GM18868 (cell line): Measurements from ENCODE around the gene COQ8A.

Source experiments
- ATAC-seq: cut with Tn5 transposase; IDR thresholded peaks from one replicate; pipeline ENCODE4 v1.9.1; 2021; ENCODE audit warnings: mild to moderate bottlenecking, moderate library complexity; ENCODE audit not compliant: unreplicated experiment

The COQ8A gene

DNA sequence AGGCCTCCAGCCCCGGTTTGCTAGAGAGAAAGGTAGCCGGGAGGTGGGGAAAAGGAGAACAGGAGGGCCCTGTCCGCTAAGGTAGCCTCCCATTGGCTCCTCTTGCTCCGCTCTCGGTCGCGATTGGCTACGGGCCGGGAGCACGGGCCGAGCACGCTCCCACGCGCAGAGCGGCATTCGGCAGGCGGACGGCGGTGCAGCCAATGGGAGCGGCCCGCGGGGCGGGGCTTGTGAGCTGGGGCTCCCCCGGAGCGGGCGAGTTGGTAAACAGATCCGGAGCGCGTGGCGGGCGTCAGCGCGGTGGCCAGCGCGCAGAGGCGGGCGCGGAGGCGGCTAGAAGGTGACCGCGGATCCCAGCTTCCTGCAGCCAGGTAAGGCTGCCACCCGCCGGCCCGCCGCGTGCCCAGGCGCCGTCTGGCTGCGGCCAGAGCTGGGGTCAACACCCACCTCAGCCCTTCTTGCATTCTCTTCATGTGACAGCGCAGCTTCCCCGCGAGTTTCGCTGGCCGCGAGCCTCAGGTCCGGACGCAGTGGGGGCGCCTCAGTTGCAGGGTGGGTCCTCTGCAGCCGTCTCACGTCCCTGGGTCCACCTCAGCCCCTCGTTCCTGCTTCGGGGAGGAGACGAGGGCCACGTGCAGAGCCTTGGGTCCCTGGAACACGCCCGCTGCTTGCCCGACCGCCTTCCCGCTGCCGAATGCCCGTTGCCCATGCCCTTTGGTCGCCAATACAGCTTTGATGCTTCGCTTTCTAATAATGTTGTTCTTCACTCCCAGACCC, at the start of gene COQ8A:
Gene COQ8A (plus strand): TSS at position 266 of the 777 bp plus-strand sequence. CDS start 21,092 bp downstream, outside the sequence.
- ATAC-seq: peak; percentile 94

DNA sequence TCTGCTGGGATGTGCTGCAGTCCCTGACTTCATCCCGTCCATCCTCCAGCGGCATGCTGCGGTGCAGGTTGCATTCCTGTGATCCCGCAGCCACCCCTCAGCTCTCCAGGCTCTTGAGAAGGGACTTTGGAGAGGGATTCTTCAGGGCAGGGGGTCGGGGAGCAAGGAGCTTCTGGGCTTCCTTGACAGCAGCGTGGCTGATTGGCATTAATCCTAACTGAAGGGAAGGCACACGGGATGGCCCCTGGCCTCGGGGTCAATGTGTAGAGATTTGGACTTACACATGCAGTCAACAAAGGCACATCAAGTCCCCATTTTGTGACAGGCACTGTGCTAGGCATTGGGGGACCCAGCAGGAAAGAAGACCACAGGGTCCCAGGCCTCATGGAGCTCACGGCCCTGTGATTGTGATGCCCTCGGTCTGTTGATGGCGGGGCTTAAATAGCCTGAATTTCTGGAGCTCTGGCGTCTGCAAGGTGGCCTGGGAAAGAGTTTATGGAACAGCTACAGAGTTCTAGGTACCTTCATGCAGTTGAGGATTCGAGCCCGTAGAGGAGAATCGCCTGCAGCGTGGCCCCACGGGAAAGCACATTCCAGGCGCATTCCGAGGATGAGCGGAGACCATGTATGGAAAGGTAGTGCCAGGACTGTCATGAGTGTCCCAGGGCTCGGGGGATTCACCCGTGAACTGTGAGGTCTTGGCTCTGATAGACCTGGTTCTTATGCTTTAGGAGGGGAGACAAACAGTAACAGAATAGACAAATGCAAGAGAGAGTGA, 49.6 kb upstream of the COQ8A start:
- ATAC-seq: no peak

DNA sequence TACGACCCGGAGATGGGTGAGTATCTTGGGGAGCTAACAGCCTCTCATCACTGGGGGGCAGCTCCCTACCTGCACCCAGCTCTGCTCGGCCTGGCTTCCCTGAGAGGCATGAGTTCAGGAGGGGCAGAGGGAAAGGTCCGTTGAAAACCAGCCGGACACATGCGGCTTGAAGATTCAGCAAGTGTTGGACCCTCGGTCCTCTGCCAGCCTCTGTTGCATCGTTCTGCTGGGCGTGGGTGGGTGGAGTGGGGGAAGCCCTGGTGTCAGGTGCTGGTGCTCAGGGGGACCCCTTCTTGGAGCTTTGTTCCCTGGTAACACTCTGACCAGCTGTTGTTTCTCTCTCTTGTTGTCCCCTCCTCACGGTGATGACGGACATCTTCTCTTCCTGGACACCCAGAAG, 48.7 kb upstream of the COQ8A start:
- no peak for ATAC-seq

DNA sequence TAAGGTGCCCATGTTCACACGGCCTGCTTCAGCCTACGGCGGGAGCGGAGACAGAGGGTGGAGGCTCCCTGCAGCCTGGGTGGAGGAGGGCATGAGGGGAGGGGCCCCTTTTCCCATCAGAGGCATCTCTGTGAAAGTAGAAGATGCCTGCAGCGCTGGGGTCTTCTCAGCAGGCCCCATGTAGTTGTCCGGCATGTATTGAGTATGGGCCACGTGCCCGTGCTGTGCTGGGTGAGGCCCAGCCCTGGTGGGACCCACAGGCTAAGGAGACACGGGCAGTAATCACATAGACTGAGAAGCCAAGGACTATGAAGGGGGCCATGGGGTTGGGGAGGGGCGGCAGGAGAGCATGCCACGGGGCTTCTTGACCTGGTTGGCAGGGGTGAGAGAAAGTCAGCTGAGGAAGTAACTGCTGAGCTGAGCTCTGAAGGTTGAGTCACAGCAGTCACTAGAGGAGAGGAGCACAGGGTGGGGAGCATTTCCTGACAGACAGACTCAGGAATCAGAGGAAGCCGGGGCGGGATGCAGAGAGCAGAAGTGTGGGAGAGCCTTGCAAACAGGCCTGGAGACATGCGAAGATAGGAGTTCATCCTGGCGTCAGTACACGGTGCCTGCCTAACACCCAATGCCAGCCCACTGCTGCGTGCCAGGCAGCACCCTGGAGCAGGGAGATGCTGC, 48.1 kb upstream of the COQ8A start:
- ATAC-seq: no peak

DNA sequence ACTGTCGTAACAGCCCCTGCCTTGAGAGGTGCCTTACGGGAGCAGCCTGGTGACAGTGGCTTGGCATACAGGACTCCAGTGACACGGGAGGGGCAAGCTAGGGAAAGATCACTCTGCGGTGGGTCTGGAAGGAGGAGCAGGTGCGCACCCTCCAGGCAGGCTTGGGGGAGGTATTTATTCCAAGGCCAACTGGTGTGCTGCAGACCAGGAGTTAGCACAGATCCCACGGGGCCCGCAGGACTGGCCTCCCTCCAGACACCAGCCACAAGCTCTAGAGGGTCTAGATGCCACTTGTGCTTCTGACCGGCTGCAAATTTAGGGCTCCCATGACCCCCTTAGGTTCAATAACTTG, 47.6 kb upstream of the COQ8A start:
- ATAC-seq: no peak

DNA sequence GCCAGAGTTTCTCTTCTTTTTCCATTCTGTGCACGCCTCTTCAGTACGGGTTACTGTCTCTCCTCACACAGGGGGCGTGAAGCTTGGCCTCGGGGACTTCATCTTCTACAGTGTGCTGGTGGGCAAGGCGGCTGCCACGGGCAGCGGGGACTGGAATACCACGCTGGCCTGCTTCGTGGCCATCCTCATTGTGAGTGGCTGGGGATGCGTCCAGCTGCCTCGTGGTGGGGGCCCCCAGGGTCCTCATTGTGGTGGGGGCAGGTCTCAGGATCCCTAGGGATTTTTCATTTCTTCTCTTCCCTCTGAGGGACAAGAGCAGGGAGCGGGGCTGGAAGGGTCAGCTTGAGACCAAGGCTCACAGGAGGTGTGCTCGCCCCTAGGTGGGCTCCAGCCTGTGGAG, 46.2 kb upstream of the COQ8A start:
- no peak for ATAC-seq

DNA sequence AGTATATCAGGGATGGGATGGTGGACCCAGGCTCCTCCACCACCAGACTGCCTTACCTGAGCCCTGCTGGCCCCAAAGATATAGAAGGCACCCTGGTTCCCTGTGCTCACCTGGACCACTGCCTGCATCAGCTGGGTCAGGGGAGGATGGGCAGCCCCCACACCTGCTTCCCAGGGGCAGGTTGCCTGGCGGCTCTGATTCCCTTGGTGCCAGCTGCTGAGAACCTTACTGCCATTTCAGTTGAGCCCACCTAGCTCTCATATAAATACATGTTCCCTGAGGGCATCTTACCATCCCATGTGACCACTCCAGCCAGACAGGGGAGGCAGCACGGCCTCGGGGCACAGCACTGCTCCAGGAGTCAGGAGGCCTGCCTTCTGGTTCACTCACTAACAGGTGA, 45.3 kb upstream of the COQ8A start:
- no peak for ATAC-seq

DNA sequence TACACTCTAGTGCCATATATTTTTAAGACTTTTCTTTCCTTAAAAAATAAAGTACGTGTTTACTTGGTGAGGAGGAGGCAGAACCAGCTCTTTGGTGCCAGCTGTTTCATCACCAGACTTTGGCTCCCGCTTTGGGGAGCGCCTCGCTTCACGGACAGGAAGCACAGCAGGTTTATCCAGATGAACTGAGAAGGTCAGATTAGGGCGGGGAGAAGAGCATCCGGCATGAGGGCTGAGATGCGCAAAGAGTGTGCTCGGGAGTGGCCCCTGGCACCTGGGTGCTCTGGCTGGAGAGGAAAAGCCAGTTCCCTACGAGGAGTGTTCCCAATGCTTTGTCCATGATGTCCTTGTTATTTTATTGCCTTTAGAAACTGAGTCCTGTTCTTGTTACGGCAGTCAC, 44.5 kb upstream of the COQ8A start:
- ATAC-seq: no peak

DNA sequence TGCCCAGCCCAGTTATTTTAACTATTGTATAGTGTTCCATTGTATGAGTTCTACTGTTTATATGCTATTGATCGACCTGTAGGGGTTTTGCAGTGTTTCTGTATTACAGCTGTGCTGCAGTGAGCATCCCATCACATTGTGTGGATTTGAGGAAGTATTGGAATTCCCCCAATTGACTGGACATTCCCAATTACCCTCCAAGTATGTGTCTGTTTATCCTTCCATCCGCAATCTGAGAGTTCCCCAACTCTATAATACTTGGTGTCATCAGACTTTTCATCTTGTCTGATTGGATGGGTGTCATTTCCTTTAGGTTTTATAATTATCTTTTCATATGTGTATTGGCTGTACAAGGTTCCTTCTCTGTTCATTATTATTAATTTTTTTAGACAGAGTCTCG, 41.8 kb upstream of the COQ8A start:
- ATAC-seq: no peak

DNA sequence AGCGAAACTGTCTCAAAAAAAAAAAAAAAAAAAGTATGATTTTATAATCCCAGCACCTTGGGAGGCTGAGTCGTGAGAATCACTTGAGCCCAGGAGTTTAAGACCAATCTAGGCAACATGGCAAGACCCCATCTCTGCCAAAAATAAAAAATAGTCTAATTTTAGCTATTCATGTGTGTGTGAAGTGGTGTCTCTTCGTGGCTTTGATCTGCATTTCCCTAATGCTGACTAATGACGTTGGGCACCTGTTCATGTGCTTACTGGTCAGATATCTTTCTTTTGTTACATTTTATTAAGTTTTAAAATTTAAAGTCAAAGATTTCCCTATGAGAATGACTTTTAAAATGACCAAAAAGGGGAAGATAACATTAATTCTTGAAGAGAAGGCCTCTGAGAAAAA, 38.7 kb upstream of the COQ8A start:
- no peak for ATAC-seq

DNA sequence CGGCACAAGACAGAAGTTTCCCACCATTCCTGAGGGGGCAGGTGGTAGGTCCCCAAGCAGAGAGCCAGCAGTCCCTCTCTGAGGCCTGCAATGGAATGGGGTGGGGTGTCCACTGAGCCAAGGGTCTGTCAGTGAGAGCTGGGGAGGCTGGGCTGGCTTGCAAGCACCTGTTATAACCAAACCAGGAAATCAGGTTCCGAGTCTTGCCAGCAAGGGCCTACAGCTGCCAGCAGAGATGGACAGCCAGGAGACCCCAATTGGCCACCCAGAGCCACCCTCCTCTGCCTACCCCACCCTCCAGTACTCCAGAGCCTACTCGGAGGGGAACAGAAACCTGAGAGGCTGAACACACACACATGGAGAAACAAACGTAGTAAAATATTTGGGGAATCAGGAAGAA, 37.5 kb upstream of the COQ8A start:
- ATAC-seq: no peak

DNA sequence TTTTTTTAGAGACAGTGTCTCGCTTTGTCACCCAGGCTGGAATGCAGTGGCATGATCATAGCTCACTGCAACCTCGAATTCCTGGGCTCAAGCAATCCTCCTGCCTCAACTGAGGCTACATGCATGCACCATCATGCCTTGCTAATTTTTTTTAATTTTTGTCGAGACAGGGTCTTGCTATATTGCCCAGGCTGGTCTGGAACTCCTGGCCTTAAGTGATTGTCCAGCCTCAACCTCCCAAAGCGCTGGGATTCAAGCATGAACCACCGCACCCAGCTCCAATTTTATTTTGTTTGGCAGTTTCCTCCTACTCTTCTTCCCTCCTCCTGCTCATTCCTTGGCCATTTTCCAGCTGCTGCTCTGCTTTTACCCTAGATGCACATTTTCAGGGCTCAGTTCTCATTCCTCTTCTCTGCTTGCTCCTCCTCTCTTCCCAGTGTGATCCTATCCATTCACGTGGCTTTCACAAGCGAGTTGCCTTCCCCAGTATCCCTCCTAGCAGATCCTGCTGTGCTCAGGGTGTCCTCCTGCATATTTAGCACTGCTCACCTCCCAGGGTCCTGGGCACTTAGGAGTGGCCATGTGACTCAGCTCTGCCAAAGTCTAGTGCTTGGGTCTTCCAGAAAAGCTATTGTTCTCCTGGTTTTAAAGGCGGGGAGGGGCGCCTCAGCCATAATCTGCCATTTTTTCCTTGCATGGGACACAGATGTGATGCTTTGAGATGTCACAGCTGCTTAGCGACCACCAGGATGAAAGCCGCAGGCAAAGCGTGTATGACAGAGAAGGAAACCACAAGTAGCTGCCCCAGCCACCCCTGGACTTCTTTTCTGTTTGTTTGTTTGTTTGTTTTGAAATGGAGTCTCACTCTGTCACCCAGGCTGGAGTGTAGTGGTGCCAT, 36.0 kb upstream of the COQ8A start:
- no peak for ATAC-seq

DNA sequence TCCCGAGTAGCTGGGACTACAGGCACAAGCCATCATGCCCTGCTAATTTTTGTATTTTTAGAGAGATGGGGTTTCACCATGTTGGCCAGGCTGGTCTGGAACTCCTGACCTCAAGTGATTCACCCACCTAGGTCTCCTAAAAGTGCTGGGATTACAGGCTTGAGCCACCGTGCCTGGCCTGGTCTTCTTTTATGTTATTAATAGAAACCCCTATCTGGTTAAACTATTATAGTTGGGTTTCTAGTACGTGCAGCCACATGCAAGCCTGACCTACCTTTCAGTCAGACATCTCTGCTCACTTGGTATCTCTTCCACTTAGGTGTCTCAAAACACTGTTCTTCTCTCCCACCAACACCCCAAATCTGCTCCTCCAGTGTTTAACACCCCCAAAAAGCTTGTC, 35.3 kb upstream of the COQ8A start:
- no peak for ATAC-seq

DNA sequence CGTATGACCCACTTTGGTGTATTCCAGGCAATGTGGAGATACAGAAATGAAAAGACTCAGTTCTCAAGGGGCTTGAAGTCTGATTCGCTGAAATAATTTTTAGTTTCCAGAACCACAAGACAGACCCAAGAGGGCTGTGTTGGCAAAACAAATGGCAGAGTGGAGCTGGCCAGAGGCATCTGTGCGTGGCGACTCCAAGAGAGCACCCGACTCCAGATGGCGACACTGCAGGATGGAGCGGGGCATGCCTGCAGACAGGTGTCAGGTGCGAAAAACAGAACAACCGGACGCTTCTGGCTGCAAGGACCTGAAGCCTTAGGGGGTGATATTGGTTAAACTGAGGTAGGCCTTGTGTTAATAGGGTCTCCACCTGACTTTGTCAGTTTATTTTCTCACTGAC, 31.7 kb upstream of the COQ8A start:
- no peak for ATAC-seq

DNA sequence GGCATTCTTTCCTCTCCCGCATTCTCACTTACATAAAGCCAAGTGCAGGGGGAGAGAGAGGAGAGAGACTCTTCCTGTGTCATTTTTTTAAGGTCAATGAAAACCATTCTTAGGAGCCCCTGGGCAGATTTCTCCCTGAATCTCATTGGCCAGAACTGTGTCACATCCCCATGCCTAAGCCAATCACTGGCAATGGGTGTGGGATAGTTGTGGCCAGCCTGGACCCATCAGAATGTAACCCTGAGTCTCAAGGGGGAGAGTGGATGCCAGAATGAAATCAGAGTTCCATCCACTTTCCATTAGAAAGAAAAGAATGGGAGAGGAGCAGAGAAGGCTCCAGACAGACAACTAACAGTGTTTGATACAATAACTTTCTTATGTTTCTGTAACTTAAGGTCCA, 31.2 kb upstream of the COQ8A start:
- ATAC-seq: no peak

DNA sequence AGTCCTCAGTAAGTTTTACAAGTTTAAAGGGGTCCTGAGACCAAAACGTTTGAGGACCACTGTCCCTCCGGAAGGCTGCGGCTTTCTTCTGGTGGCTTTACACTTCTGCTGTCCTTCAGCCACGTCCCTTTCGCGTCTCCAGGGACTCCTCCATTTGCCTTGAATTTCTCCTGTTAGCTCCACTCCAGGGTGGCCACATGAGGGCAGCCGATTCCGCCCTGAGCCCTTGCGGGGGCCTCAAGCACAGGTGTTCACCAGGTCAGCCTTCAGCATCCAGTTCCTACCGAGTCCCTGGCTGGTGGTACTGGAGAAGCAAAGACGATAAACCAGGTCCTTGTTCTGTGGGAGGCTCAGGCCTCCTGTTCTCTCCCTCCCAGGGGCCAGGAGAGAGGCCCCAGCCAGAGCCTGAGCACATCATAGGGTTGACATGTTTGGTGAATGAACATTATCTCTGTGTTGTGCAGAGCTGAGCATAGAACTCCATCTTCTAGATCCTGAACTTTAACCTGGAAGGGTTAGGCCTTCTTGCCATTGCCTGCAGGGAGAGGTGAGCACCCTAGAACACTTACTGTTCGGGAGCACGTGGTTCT, 27.4 kb upstream of the COQ8A start:
- peak; percentile 46 for ATAC-seq

DNA sequence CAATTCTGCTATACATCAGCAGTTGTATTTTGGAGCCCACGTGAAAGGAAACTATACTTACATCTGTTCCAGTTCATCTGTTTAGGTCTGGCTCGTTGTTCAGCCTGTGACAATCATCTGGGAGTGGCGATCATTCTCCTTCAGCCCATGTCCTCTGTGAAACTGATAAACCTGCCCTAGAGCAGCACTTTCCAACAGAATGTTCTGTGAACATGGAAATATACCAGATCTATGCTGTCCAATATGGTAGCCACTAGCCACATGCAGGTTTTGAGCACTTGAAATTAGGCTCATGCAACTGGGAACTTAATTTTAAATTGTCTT, 24.5 kb upstream of the COQ8A start:
- ATAC-seq: peak; percentile 21

DNA sequence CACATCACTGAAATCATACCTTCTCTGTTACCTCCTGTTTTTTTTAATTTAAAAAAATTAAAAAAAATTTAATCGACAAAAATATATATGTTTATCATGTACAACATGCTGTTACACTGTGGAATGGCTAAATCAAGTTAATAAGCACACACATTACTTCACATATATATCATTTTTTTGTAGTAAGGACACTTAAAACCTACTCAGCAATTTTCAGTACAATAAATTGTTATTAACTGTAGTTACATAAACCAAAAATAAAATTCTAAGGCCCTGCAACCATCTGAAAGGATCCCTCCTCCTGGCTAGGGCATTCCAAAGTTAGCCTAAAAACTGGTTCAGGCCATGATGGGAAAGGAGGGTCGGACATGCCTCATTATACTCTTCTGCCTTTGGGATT, 23.6 kb upstream of the COQ8A start:
- no peak for ATAC-seq

DNA sequence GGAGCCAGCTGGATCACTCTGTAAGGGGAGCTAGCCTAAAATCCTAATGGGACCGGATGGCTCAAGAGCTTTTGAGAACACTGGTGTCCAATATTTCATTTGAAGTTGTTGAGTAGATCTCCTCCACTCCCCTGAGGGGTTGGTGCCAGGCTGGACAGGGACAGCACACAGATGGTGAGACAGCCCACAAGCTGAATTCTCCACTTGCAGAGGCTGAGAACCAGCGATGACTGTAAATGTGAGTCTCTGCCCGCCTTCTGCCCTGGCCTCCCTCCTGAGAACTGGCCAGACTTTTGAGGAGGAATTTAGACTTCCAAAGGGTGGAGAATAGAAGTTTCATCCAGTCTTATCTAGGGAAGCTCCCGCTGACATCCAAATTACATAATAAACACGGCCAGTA, 20.5 kb upstream of the COQ8A start:
- ATAC-seq: no peak

DNA sequence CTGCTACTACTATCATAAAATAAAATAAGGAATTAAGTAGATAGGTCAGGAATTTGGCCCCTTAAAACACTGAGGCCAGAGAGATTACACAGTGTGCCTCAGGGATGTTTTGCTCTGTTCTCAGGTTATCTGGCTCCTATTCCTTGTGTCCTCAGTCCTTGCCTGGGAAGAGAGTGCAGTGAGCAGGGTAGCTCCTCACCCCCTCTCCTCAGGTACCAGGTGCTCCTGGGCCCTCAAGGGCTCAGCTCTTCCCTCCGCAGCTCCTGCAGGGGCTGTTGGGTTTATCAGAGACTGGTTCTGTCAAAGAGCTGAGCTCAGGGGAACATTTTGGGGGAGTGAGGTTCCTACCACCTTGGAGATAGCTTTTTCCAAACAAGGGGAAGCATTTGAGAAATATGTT, 20.1 kb upstream of the COQ8A start:
- ATAC-seq: no peak

DNA sequence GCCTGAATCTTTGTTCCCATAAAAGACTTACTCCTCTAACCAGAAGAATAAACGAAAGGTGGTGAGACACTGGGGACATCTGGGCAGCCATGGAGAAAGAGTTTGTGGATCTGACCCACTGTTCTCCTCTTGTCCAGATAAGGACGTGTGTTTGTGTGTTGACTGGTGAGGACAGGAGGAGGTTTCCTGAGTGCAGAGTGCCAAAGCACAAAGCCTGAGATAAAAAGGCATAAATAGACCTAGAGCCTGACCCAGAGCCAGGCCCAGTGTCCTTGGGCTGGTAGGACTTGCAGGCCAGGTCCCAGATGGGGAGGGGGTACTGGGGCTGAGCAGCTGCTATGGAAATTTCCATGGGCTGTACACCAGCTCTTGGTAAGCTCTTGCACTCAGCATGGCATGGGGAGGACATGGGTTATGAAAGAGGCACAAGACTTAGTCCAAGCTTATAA, 19.6 kb upstream of the COQ8A start:
- ATAC-seq: no peak
